Neural progenitor cell (in vitro differentiated cells): ENCODE data around the gene PROZ. TPM values are rescaled to one million over a fixed set of nuclear protein-coding genes. Genes with fewer than 3 reads are reported as not detected.

ENCODE experiments used
- DNase-seq: peaks from one replicate; pipeline ENCODE4 v3.0.0-alpha.2; 2016; ENCODE audit warnings: low spot score
- H2AFZ ChIP-seq: fragments of 200-600 bp; sonication (generic); replicated peaks from 2 replicates; pipeline ENCODE4 v1.6.1; 2016; ENCODE audit warnings: antibody characterized with exemption
- H3F3A ChIP-seq: fragments of 200-600 bp; sonication (generic); 2 replicates; pipeline ENCODE4 v1.6.1; 2016; ENCODE audit warnings: antibody characterized with exemption, low read depth
- H3K27ac ChIP-seq: fragments of 200-600 bp; sonication (generic); 2 replicates; pipeline ENCODE4 v1.5.1; 2016; ENCODE audit warnings: mild to moderate bottlenecking
- H3K27me3 ChIP-seq: fragments of 200-600 bp; sonication (generic); 2 replicates; pipeline ENCODE4 v1.6.1; 2016; ENCODE audit warnings: mild to moderate bottlenecking, moderate library complexity
- H3K36me3 ChIP-seq: fragments of 200-600 bp; sonication (generic); 2 replicates; pipeline ENCODE4 v1.5.1; 2016
- H3K4me1 ChIP-seq: fragments of 200-600 bp; sonication (generic); 2 replicates; pipeline ENCODE4 v1.6.1; 2016; ENCODE audit warnings: mixed run types
- H3K4me2 ChIP-seq: fragments of 200-600 bp; sonication (generic); 2 replicates; pipeline ENCODE4 v1.6.1; 2016
- H3K4me3 ChIP-seq: fragments of 200-600 bp; sonication (generic); 2 replicates; pipeline ENCODE4 v1.5.1; 2016
- H3K79me2 ChIP-seq: fragments of 200-600 bp; sonication (generic); 2 replicates; pipeline ENCODE4 v1.6.1; 2016; ENCODE audit warnings: low read depth
- H3K9ac ChIP-seq: fragments of 200-600 bp; sonication (generic); 2 replicates; pipeline ENCODE4 v1.6.1; 2016
- H3K9me3 ChIP-seq: fragments of 200-600 bp; sonication (generic); 2 replicates; pipeline ENCODE4 v1.5.1; 2016; ENCODE audit warnings: low read depth
- H4K20me1 ChIP-seq: fragments of 200-600 bp; sonication (generic); 2 replicates; pipeline ENCODE4 v1.6.1; 2016; ENCODE audit warnings: low read depth
- H3K27ac Mint-ChIP-seq: 3 replicates; pipeline ENCODE4 v1.8.0; 2021; ENCODE audit warnings: mixed read lengths
- H3K27me3 Mint-ChIP-seq: 2 replicates; pipeline ENCODE4 v1.8.0; 2022; ENCODE audit warnings: low read depth, mild to moderate bottlenecking, inconsistent platforms, moderate library complexity, mixed read lengths; ENCODE audit not compliant: insufficient read depth
- H3K36me3 Mint-ChIP-seq: 3 replicates; pipeline ENCODE4 v1.8.0; 2021; ENCODE audit warnings: mixed read lengths
- H3K4me1 Mint-ChIP-seq: 3 replicates; pipeline ENCODE4 v1.8.0; 2021; ENCODE audit warnings: mixed read lengths
- H3K4me3 Mint-ChIP-seq: 3 replicates; pipeline ENCODE4 v1.8.0; 2021; ENCODE audit warnings: mild to moderate bottlenecking, moderate library complexity, mixed read lengths
- H3K9me3 Mint-ChIP-seq: 3 replicates; pipeline ENCODE4 v1.8.0; 2020; ENCODE audit warnings: mixed read lengths
- EZH2 ChIP-seq: fragments of 200-600 bp; sonication (generic); IDR thresholded peaks from 2 replicates; pipeline ENCODE4 v1.6.1; 2017; ENCODE audit warnings: antibody characterized with exemption, mild to moderate bottlenecking, moderate library complexity
- EZH2phosphoT487 ChIP-seq: fragments of 200-600 bp; sonication (generic); IDR thresholded peaks from 2 replicates; pipeline ENCODE4 v1.6.1; 2017; ENCODE audit warnings: antibody characterized with exemption
- total RNA-seq: library from RNA; depleted of rRNA; stranded (reverse); fragments of >200 nt; gene quantifications from 2 replicates; pipeline ENCODE4 v1.2.3, GENCODE V29; 2015; ENCODE audit warnings: low replicate concordance
- TF ChIP-seq, protein P1 (sequence below): fragments of 200-600 bp; sonication (generic); IDR thresholded peaks from 2 replicates; pipeline ENCODE4 v1.5.1; 2017; ENCODE audit warnings: antibody characterized with exemption, mild to moderate bottlenecking

PROZ gene
- total RNA-seq, 1 donor from 2014 or later: not detected

DNA sequence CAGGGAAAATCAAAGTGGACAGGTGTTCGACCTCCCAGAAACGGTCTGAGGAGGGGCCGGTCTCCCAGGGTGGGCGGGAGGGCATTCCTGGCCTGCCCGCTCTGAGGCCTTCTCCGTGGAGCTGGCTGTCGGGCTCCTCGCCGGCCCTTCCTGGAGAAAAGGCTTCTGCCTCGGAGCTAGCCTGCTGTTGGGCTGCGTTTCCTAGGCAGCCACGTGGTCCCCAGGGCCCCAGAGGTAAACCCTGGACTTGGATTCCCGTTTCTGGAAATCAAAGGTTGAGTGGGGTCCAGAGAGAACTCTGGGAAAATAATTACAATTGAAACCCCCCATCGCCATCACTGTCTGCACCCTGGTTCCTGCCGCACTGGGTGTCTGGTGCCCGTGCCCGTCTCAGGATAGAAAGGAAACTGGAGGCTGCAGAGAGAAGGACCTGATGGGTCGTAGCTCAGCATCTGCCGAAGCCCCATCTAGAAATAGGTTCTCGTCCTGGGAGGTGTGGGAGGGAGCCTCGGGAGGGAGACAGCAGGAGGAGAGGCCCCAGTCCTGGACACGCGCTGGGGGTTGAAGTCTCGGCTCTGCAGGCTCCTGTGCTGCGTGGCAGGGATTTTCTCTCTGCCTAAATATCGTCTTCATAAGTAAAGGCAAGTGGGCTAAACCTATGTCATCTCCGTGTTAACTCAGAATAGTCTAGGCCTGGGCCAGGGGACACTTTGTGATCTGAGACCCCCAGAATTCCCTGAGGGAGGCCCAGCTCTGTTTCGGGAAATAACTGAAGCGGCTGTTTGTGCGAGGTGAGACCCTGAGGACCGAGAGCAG lies 7.7 kb upstream of the PROZ start:
- Mint-ChIP-seq H3K36me3 (no peaks in the 10 kb centered on the region), H3K27me3 (peaks cover 5% of the 10 kb centered on the region), H3K4me1 (peaks cover 29% of the 10 kb centered on the region), H3K27ac (peak overlapping the region; percentile 63), H3K4me3 (peak overlapping the region; percentile 25), H3K9me3 (no peaks in the 10 kb centered on the region)
- H3K4me2 ChIP-seq: no peak overlapping the region
- peaks cover 24% of the 10 kb centered on the region for H3K27me3 ChIP-seq
- H3K36me3 ChIP-seq: no peaks in the 10 kb centered on the region
- H3K79me2 ChIP-seq: no peaks in the 10 kb centered on the region
- peaks cover 28% of the 10 kb centered on the region for H3F3A ChIP-seq
- no peak for TF ChIP-seq EZH2phosphoT487
- no peak for TF ChIP-seq EZH2
- no peaks in the 10 kb centered on the region for H4K20me1 ChIP-seq
- no peak for DNase-seq
- H3K4me1 ChIP-seq: peaks cover 6% of the 10 kb centered on the region
- H3K27ac ChIP-seq: no peak overlapping the region
- no peak overlapping the region for H3K4me3 ChIP-seq
- H2AFZ ChIP-seq: no peak overlapping the region
- no peak overlapping the region for H3K9ac ChIP-seq
- H3K9me3 ChIP-seq: no peaks in the 10 kb centered on the region

DNA sequence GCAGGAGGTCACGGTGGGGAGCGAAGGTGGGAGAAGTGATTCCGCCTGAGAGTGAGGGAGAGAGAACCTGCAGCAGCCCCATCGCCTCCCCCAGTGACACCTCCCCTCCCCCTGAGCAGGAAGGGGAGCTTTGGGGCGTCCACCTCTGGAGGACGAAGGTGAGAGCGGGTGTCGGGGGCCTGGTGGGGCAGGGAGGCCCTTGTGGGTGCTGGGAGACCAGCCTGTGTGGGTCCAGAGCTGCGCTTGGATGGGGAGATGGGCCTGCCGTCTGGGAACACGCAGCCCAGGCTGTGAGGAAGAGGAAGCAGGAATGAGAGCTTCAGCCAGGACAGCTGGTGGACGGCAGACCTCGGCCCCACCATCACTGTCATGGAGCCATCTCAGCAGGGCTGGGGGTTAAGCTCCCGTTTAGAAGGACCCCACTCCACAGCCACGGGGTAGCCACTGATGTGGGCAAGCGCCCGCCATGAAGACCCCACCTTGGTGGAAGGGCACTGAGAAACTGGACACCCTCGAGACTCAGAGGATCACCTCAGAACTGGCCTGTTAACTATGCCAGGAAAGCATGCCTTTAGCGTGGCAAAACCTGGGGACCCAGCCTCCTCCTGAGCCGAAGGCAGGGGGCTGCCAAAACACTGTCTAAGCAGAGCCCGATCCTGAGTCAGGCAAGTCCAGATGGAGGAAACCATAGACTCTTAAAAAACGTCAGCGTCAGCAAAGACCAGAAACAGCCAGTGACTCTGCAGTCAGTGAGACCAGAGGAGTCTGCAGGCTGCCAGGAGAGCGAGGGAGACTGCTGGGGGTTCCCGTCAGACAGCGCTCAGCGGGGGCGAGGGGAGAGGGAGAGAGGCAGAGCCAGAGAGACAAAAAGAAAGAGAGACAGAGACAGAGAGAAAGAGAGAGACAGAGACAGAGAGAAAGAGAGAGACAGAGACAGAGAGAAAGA lies 6.4 kb upstream of the PROZ start:
- Histone ChIP-seq H3K27ac (no peak overlapping the region), H3K36me3 (no peaks in the 10 kb centered on the region), H3K4me2 (peak overlapping the region; percentile 81), H3K4me3 (peak overlapping the region; percentile 43), H3K79me2 (no peaks in the 10 kb centered on the region), H3K9me3 (no peaks in the 10 kb centered on the region), H3K9ac (no peak overlapping the region), H4K20me1 (no peaks in the 10 kb centered on the region), H3K4me1 (peaks cover 6% of the 10 kb centered on the region), H2AFZ (no peak overlapping the region), H3K27me3 (peaks cover 24% of the 10 kb centered on the region), H3F3A (peaks cover 31% of the 10 kb centered on the region)
- Mint-ChIP-seq H3K4me3 (peak overlapping the region; percentile 48), H3K27me3 (peaks cover 5% of the 10 kb centered on the region), H3K4me1 (peaks cover 29% of the 10 kb centered on the region), H3K27ac (peak overlapping the region; percentile 13), H3K36me3 (no peaks in the 10 kb centered on the region), H3K9me3 (no peaks in the 10 kb centered on the region)
- DNase-seq: no peak
- TF ChIP-seq EZH2 (no peak), EZH2phosphoT487 (no peak)
- TF ChIP-seq, protein P1, sequence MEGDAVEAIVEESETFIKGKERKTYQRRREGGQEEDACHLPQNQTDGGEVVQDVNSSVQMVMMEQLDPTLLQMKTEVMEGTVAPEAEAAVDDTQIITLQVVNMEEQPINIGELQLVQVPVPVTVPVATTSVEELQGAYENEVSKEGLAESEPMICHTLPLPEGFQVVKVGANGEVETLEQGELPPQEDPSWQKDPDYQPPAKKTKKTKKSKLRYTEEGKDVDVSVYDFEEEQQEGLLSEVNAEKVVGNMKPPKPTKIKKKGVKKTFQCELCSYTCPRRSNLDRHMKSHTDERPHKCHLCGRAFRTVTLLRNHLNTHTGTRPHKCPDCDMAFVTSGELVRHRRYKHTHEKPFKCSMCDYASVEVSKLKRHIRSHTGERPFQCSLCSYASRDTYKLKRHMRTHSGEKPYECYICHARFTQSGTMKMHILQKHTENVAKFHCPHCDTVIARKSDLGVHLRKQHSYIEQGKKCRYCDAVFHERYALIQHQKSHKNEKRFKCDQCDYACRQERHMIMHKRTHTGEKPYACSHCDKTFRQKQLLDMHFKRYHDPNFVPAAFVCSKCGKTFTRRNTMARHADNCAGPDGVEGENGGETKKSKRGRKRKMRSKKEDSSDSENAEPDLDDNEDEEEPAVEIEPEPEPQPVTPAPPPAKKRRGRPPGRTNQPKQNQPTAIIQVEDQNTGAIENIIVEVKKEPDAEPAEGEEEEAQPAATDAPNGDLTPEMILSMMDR: no peak

DNA sequence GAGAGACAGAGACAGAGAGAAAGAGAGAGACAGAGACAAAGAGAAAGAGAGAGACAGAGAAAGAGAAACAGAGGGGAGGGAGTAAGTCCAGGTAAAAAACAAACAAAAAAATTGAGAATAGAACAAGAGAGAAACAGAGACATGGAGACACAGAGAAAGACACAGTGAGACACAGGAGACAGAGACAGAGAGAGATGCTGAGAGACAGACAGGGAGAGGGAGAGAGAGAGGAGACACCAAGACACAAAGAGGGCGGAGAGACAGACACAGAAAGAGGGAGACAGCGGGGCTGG lies 5.8 kb upstream of the PROZ start:
- Histone ChIP-seq H3K27me3 (peaks cover 24% of the 10 kb centered on the region), H3K27ac (no peak overlapping the region), H3K79me2 (no peaks in the 10 kb centered on the region), H2AFZ (peak overlapping the region; percentile 64), H3K4me2 (peak overlapping the region; percentile 81), H4K20me1 (no peaks in the 10 kb centered on the region), H3K9me3 (no peaks in the 10 kb centered on the region), H3K36me3 (no peaks in the 10 kb centered on the region), H3K4me1 (peaks cover 6% of the 10 kb centered on the region), H3K4me3 (peak overlapping the region; percentile 43), H3K9ac (no peak overlapping the region), H3F3A (peaks cover 34% of the 10 kb centered on the region)
- TF ChIP-seq, protein P1: no peak
- TF ChIP-seq EZH2phosphoT487: no peak
- TF ChIP-seq EZH2: no peak
- Mint-ChIP-seq H3K9me3 (no peaks in the 10 kb centered on the region), H3K4me1 (peaks cover 32% of the 10 kb centered on the region), H3K36me3 (no peaks in the 10 kb centered on the region), H3K4me3 (peak overlapping the region; percentile 72), H3K27me3 (peaks cover 5% of the 10 kb centered on the region), H3K27ac (peak overlapping the region; percentile 7)
- no peak for DNase-seq
